CD8-positive, alpha-beta memory T cell (primary cell): ENCODE results near the gene GYPE. TPM values are rescaled to one million over a fixed set of nuclear protein-coding genes. Genes with fewer than 3 reads are reported as not detected.
"Not testable (repeated sequence)": the region's sequence is repeated elsewhere in the genome, so short reads cannot be mapped to it uniquely, and the experiment has no call there.

Experiments used
- CTCF ChIA-PET: fragments of 350-600 bp; sonication (Branson Sonifier 250); formaldehyde crosslinking; loops from one replicate; lab custom pipeline; 2021; ENCODE audit warnings: antibody characterized with exemption; lab: Charles Lee
- POLR2A ChIA-PET: fragments of 350-600 bp; sonication (Branson Sonifier 250); formaldehyde crosslinking; loops from one replicate; lab custom pipeline; 2021; ENCODE audit warnings: antibody characterized with exemption; lab: Charles Lee
- DNase-seq, 5 donors: peaks; one replicate each; pipeline versions ENCODE4 v3.0.0 to v3.0.0-alpha.2; 2020 to 2022; ENCODE audit warnings: mixed read lengths in 1 of 5
- H3K27ac ChIP-seq: one replicate; pipeline ENCODE4 v1.7.0; 2013; ENCODE audit warnings: low read depth, mild to moderate bottlenecking, low read length, moderate library complexity
- H3K27me3 ChIP-seq: 2 replicates; pipeline ENCODE4 v1.7.0; 2013; ENCODE audit warnings: low read length, mild to moderate bottlenecking; ENCODE audit not compliant: insufficient read depth, poor library complexity, severe bottlenecking
- H3K36me3 ChIP-seq: 2 replicates; pipeline ENCODE4 v1.7.0; 2013; ENCODE audit warnings: mild to moderate bottlenecking, low read length, moderate library complexity; ENCODE audit not compliant: insufficient read depth
- H3K4me1 ChIP-seq: 2 replicates; pipeline ENCODE4 v1.7.0; 2013; ENCODE audit warnings: mild to moderate bottlenecking, low read length, moderate library complexity; ENCODE audit not compliant: insufficient read depth
- H3K4me3 ChIP-seq: 2 replicates; pipeline ENCODE4 v1.7.0; 2013; ENCODE audit warnings: mild to moderate bottlenecking, low read length
- H3K9me3 ChIP-seq: 2 replicates; pipeline ENCODE4 v1.7.0; 2013; ENCODE audit warnings: mild to moderate bottlenecking, low read length
- H3K27ac Mint-ChIP-seq, 8 donors: one replicate each; pipeline ENCODE4 v1.8.0; 2020 to 2021; ENCODE audit warnings: mixed read lengths in 8 of 8, mild to moderate bottlenecking in 6 of 8, inconsistent platforms in 3 of 8, moderate library complexity in 3 of 8
- H3K27me3 Mint-ChIP-seq, 2 donors: one replicate each; pipeline ENCODE4 v1.8.0; 2020 to 2021; ENCODE audit warnings: mixed read lengths in 2 of 2, mild to moderate bottlenecking in 1 of 2, moderate library complexity in 1 of 2
- H3K36me3 Mint-ChIP-seq, 3 donors: one replicate each; pipeline ENCODE4 v1.8.0; 2020 to 2021; ENCODE audit warnings: mixed read lengths in 3 of 3, inconsistent platforms in 1 of 3, mild to moderate bottlenecking in 1 of 3
- H3K4me1 Mint-ChIP-seq, 3 donors: one replicate each; pipeline ENCODE4 v1.8.0; 2020 to 2021; ENCODE audit warnings: mixed read lengths in 3 of 3, inconsistent platforms in 1 of 3, mild to moderate bottlenecking in 1 of 3
- H3K4me3 Mint-ChIP-seq, 7 donors: one replicate each; pipeline ENCODE4 v1.8.0; 2020 to 2021; ENCODE audit warnings: mixed read lengths in 7 of 7, mild to moderate bottlenecking in 6 of 7, moderate library complexity in 4 of 7, inconsistent platforms in 2 of 7
- H3K9me3 Mint-ChIP-seq, 5 donors: one replicate each; pipeline ENCODE4 v1.8.0; 2020 to 2022; ENCODE audit warnings: mixed read lengths in 5 of 5, mild to moderate bottlenecking in 3 of 5, moderate library complexity in 2 of 5, inconsistent platforms in 1 of 5
- polyA plus RNA-seq: library from polyadenylated mRNA; unstranded; fragments of 300-500 nt; fragmentation: Illumina TruSeq; gene quantifications from one replicate; pipeline ENCODE4 v1.2.3, GENCODE V29; 2021
- total RNA-seq, 2 experiments: library from RNA; stranded (reverse); gene quantifications; one replicate each; pipeline ENCODE4 v1.2.3, GENCODE V29; 2021

Gene GYPE
- total and polyA plus RNA-seq, 3 experiments from 2014 or later: 2.1 to 3.6 (median 2.9) TPM

GRCh38 chr4:143834196-143834595, 71.2 kb downstream of the GYPE start:
- H3K4me3 ChIP-seq, H3K27ac ChIP-seq, H3K27me3 ChIP-seq, H3K9me3 ChIP-seq, H3K4me3 Mint-ChIP-seq, H3K36me3 Mint-ChIP-seq, CTCF ChIA-PET, POLR2A ChIA-PET, DNase-seq, H3K27me3 Mint-ChIP-seq, H3K27ac Mint-ChIP-seq, H3K4me1 ChIP-seq, H3K36me3 ChIP-seq, H3K4me1 Mint-ChIP-seq: not testable (repeated sequence)
- H3K9me3 Mint-ChIP-seq: peaks cover 17 to 23% (median 19%) of the 10 kb centered on the region in 5 donors

GRCh38 chr4:143833676-143834075, 71.7 kb downstream of the GYPE start:
- H3K4me3 Mint-ChIP-seq, H3K27me3 Mint-ChIP-seq, H3K27ac ChIP-seq, DNase-seq, H3K4me1 ChIP-seq, H3K36me3 Mint-ChIP-seq, H3K27ac Mint-ChIP-seq, H3K4me3 ChIP-seq, H3K36me3 ChIP-seq, H3K27me3 ChIP-seq, POLR2A ChIA-PET, H3K9me3 ChIP-seq, CTCF ChIA-PET, H3K4me1 Mint-ChIP-seq: not testable (repeated sequence)
- H3K9me3 Mint-ChIP-seq: peaks cover 17 to 23% (median 19%) of the 10 kb centered on the region in 5 donors

GRCh38 chr4:143830576-143830975, 74.8 kb downstream of the GYPE start:
- peaks cover 12 to 30% (median 23%) of the 10 kb centered on the region in 5 donors for H3K9me3 Mint-ChIP-seq
- H3K4me3 Mint-ChIP-seq, H3K27me3 ChIP-seq, H3K4me1 Mint-ChIP-seq, H3K27ac ChIP-seq, H3K27me3 Mint-ChIP-seq, POLR2A ChIA-PET, H3K27ac Mint-ChIP-seq, DNase-seq, H3K4me1 ChIP-seq, H3K9me3 ChIP-seq, H3K36me3 ChIP-seq, CTCF ChIA-PET, H3K36me3 Mint-ChIP-seq, H3K4me3 ChIP-seq: not testable (repeated sequence)

- H3K27me3 ChIP-seq, H3K4me3 Mint-ChIP-seq, H3K27ac ChIP-seq, H3K36me3 ChIP-seq, DNase-seq, H3K36me3 Mint-ChIP-seq, H3K4me1 Mint-ChIP-seq, H3K27ac Mint-ChIP-seq, H3K27me3 Mint-ChIP-seq, CTCF ChIA-PET, H3K9me3 ChIP-seq, POLR2A ChIA-PET, H3K4me3 ChIP-seq, H3K4me1 ChIP-seq: not testable (repeated sequence)
- peaks cover 12 to 30% (median 20%) of the 10 kb centered on the region in 5 donors for H3K9me3 Mint-ChIP-seq
Observed at GRCh38 chr4:143829239-143829620, 76.1 kb downstream of the GYPE start.

Other genes with a start within 250 kb of the GYPE start
- gene FREM3, start 204.9 kb downstream of the GYPE start, total RNA-seq: not detected
- 0.08 TPM for gene FREM3, start 204.9 kb downstream of the GYPE start, polyA plus RNA-seq
- not detected for gene GYPB, start 113.8 kb upstream of the GYPE start, total RNA-seq
- not detected for gene GYPB, start 113.8 kb upstream of the GYPE start, polyA plus RNA-seq
- gene GYPA, start 235.2 kb upstream of the GYPE start, total RNA-seq: not detected
- not detected for gene GYPA, start 235.2 kb upstream of the GYPE start, polyA plus RNA-seq